ENCODE measurements around the gene RRAD.

DNA sequence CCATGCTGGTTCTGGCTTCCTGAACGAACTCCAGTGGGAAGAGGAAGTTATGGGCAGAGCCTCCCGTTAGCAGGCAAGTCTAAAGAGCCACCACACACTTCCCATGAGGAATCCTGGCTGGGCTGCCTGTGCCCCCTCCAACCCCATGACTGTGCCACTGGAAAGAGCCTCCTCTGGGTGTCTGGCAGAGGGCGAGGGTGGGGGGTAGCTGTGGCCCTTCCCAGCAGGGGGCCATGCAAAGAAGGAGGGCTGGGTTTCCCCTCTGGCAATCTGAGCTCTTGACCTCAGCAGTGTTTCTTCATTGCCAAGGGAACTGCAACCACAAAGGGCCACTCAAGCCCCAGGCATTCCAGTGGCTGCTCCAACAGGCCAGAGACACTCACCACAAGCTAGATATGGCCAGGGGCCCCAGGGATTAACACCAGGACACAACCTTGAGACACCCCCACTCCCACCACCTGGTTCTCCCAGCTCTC, 1.7 kb upstream of the RRAD start:
- TF ChIP-seq, protein P1, sequence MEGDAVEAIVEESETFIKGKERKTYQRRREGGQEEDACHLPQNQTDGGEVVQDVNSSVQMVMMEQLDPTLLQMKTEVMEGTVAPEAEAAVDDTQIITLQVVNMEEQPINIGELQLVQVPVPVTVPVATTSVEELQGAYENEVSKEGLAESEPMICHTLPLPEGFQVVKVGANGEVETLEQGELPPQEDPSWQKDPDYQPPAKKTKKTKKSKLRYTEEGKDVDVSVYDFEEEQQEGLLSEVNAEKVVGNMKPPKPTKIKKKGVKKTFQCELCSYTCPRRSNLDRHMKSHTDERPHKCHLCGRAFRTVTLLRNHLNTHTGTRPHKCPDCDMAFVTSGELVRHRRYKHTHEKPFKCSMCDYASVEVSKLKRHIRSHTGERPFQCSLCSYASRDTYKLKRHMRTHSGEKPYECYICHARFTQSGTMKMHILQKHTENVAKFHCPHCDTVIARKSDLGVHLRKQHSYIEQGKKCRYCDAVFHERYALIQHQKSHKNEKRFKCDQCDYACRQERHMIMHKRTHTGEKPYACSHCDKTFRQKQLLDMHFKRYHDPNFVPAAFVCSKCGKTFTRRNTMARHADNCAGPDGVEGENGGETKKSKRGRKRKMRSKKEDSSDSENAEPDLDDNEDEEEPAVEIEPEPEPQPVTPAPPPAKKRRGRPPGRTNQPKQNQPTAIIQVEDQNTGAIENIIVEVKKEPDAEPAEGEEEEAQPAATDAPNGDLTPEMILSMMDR (IDR thresholded peaks at IDR 0.05; ENCODE audit: insufficient read depth, low read depth, low read length), result no peak
- no peak for TF ChIP-seq EZH2 (IDR thresholded peaks at IDR 0.05; ENCODE audit: insufficient read depth, low read length)

All from astrocyte (in vitro differentiated cells and primary cell).